HG03097 (cell line): ENCODE measurements around the gene LHB.

Source experiments
- ATAC-seq: cut with Tn5 transposase; IDR thresholded peaks from one replicate; pipeline ENCODE4 v1.9.1; 2021; ENCODE audit not compliant: unreplicated experiment, low FRiP score

Gene LHB

GRCh38 chr19:49014123-49014869 lies 2.6 kb downstream of the LHB start:
- no peak for ATAC-seq

GRCh38 chr19:49011194-49011593 lies 5.7 kb downstream of the LHB start:
- ATAC-seq = no peak

DNA sequence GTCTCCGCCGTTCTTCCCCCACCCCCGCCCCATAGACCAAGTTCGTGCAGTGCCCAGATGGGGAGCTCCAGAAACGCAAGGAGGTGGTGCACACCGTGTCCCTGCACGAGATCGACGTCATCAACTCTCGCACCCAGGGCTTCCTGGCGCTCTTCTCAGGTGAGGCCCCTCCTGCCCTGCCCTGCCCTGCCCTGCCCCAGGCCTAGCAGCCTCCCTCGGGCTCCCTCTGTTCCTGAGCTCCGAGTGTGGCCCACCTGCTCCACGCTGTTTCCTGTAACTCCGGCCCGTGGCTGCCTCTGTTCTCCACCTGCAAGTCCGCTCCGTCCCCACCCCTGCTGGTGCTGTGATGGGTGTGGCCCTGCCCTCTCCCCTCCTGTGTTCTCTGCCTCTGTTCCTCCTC lies 6.4 kb downstream of the LHB start:
- no peak for ATAC-seq

DNA sequence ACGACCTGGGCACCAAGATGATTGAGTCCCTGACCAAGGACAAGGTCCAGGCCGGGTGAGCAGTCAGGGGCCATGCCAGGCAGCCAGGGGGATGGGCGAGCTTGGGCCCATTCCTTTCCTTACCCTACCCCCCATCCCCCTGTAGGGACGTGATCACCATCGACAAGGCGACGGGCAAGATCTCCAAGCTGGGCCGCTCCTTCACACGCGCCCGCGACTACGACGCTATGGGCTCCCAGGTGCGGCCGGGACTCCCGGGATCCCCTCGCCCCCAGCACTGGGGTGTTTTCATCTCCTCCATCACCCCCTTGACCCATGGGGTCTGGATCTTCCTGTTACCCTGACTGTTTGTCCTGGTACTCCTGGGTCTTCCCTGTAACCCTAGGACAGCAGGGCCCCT lies 7.1 kb downstream of the LHB start:
- no peak for ATAC-seq

- ATAC-seq = no peak
Observed at GRCh38 chr19:49006905-49007304, 10.0 kb downstream of the LHB start.

DNA sequence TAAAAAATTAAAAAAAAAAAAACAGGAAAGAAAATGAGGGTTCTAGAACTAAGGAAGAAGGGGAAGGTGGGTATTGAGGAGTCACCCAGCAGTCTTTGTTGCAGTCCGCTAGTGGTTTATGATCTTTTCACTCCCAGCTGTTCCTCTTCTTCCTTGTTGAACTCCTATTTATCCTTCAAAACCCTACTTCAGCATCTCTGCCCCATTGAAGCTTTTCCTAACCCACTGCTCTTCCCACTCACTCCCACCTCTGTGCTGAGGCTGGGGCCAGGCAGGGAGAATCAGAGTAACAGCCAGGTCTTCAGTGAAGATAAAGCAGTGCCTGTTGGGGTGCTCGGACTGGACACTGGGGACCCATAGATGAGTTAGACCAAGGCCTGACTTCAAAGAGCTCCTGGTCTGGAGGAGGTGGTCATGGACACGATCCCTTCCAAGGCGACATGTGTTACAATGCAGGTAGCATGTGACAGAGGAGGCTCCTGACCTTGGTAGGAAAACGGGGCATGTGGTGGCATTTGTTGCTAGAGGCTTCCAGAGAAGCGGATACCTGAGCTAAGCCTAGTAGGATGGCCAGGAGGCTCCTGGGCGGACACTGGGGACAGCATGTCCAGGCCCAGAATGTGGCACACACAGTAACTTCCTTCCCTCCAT lies 11.8 kb downstream of the LHB start:
- ATAC-seq = no peak

GRCh38 chr19:49004133-49004532 lies 12.8 kb downstream of the LHB start:
- no peak for ATAC-seq

DNA sequence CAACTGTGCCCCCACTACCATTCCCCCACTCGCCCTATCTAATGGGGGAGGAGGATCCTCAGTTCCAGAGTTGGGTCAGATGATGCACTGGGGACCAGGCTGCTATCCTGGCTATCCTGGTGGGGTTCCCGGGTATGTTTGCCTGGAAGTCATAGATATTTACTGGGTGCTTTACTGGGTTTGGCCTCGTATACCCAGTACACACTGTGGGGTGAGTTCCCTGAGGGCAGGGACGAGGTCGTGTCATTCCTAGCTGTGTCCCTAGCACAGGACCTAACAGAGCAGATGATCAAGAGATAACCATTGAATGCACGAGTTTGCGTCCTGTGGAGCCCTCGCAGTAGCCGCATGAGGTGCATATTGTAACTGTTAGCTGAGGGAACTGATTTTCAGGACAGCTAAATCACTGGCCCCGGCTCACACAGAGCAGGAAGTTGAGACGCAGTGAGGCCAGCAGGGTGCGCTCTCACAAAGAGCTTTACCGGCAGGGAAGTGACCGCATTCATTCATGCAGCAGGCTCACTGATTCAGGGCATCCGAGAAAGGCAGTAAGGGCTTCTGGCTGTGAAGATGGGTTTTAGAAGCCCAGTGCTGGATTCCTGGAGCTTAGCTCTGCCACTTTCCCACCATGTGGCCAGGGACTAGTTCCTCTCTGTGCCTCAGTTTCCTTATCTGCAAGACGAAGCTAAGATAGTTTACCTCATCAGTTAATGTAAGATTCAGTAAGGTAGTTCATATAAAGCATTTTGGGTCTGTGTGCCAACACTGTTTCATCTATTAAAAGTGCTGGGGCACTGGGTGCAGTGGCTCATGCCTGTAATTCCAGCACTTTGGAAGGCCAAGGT lies 17.2 kb downstream of the LHB start:
- no peak for ATAC-seq

DNA sequence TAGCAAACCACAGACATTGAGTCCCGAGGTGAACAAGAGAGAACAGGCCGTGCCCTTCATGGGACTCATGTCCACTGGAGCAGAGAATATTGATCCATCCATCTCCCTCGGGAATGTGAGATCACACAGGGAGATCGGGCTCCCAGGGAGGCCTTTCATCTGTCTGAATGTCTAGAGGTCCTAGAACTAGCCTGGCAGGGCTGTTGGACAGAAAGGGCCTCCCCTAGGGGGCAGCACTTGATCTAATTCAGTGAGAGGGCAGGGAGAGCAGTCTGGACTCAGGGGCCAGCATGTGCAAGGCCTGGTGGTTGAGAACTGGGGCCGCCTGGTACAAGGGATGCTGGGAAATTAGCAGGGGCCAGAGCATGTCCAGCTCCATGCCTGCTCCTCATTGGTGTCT lies 18.9 kb downstream of the LHB start:
- no peak for ATAC-seq

DNA sequence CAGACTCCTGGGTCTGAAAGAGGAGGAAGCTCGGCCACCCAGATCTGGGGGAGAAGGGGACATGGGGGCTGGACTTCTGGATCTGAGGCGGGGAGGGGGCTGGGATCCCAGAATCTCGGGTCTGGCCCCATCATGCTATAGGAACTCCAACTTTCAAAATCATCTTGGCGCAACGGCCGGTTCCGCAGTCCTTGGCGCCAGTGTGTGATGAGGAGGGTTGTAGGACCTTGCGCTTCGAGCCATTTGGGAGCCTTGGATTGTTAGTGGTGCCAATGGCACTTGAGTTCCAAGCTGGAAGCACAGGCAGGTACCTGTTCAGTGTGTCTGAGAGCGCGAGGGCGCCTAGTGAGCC lies 22.9 kb downstream of the LHB start:
- no peak for ATAC-seq

DNA sequence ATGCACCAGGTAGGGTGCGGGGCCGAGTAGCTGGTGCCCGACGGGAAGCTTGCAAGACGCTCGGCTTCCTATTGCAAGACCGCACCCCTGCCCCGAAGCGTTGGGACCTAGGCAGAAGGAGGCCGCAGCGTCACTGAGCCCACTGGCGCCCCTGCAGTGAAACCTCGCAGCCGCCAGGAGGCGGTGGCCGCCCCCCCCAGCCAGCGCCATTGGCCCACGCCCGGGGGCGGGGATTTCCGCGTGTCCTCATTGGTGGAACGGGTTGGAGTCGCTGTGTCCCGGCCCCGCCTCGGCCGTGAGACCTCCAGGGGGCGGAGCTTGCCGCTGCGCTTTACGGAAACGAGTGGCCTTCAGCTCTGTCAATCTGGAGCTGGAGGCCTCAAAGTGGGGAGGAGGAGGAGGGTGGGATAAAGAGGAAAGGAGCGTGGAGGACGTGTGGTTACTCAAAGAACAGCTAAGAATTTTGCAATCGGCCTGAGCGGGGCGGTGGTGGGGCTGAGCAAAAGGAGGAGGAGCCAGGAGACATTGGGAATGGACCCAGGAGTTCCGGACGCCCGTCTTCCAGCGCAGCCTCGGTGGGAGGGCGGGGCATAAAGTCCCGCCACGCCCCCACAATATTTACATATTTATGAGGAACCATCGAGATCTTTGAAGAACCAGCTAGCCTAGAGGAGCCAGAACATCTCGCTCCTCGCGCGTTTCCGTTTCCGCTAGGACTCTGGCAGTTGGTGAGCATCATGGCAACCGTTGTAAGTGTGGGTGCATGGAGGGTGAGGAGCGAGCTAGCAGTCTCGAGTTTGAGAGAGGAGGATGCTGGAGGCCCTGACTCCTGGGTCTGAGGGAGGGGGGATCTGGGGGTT lies 23.5 kb downstream of the LHB start, which contains the start of the genes GYS1 and RUVBL2:
Gene GYS1 (minus strand): TSS at position 135 of the 860 bp plus-strand sequence. CDS start 197 bp downstream, outside the sequence.
Gene RUVBL2 (plus strand): TSS at position 713 of the 860 bp plus-strand sequence. CDS start 25 bp downstream, at position 738.
- peak; percentile 85 for ATAC-seq

DNA sequence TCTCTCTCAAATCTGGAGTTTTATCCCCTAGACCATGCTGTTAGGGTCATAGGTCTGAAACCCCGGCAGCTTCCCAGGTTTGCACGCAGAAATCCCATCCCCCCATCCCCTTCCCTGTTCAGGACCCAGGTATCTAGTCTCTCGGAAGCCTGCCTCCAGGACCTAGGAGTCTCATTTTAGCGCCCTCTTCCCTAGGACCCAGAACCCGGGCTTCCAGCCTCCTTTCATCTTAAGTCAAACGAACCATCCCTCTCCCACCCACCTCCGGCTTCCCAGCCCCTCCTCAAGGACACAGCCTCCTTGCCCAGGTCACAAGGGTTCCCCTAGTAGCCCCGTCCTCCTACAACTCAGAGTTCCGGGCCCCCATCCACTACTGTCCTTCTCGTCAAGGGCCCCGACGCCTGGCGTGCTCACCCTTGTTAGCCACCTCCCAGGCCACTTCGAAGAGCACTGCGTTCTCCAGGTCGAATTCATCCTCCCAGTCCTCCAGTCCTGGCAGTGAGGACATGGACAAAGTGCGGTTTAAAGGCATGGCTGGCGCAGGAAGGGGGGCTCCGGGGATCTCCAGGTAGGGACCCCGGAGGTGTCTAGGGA lies 24.2 kb downstream of the LHB start:
- no peak for ATAC-seq

DNA sequence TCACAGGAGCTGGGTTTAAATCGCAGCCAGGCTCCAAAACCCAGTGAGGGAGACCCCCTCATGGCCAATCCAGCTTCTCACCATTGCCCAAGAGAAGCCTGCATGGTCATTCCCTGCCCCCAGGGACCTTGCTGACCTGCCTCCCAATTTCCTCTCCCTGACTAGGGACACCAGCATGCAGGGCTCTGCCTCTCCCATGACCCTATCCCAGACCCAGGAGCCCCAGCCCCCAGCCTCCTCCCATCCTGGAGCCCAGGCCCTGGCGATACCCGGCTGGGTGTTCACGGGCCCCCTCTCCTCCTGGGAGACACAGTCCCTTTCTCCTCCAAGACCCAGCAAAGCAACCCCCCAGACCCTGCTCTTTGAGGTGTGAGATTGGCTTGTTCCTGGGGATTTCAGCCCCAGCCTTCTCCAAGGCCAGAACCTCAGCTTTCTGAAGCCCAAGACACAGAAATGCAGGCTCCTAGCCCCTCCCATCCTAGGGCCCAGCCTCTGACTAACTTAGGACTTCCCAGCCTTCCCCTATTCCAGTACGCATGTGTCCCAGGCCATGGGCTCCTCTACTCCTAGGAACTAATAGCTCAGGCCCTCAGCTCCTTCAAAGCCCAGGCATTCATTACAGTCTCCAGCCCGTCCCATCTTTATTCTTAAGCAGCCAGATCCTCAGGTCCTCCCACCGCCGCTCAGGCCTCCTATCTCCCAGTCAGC lies 24.9 kb downstream of the LHB start:
- ATAC-seq = no peak

- ATAC-seq = no peak
Observed at GRCh38 chr19:48991011-48991609, 25.8 kb downstream of the LHB start.

- ATAC-seq = no peak
Observed at GRCh38 chr19:48990400-48990799, 26.5 kb downstream of the LHB start.

GRCh38 chr19:48989701-48990291 lies 27.1 kb downstream of the LHB start:
- no peak for ATAC-seq

DNA sequence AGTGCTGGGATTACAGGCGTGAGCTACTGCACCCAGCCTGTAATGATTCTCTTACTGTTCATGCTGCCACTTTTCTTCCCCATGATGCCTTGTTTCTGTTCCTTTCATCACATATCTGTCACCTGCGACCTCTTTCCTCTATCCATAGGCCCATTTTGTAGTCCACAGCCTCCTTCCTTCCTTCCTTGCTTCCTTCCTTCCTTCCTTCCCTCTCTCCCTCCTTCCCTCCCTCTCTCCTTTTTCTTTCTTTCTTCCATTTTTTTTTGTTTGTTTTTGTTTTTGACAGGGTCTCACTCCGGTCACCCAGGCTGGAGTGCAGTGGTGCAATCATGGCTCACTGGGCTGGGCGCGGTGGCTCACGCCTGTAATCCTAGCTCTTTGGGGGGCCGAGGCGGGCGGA lies 28.0 kb downstream of the LHB start:
- no peak for ATAC-seq

GRCh38 chr19:48988286-48988685 lies 28.6 kb downstream of the LHB start:
- no peak for ATAC-seq

- no peak for ATAC-seq
Observed at GRCh38 chr19:48987323-48987722, 29.6 kb downstream of the LHB start.
